Measurements from ENCODE around the gene SLC43A2.

The SLC43A2 gene

DNA sequence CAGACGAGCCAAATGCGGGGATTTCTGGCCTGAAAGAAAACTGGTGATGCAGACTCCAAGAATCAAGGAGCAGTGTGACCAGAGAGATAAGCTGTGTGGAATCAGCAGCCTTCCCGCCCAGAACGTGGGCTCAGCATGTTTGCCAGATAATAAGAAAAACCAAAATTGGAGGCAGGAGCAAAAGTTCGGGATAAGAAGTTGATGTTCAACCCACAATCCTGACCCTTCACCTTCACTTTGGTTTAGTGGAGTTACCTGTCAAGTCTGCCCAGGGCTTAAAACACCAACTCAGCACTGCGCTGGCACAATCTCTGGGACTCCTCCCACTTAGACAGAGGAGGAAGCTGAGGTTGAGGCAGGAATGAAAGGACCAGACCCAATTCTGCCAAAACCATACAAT, 3.1 kb downstream of the SLC43A2 start:
- TF ChIP-seq, protein P1, sequence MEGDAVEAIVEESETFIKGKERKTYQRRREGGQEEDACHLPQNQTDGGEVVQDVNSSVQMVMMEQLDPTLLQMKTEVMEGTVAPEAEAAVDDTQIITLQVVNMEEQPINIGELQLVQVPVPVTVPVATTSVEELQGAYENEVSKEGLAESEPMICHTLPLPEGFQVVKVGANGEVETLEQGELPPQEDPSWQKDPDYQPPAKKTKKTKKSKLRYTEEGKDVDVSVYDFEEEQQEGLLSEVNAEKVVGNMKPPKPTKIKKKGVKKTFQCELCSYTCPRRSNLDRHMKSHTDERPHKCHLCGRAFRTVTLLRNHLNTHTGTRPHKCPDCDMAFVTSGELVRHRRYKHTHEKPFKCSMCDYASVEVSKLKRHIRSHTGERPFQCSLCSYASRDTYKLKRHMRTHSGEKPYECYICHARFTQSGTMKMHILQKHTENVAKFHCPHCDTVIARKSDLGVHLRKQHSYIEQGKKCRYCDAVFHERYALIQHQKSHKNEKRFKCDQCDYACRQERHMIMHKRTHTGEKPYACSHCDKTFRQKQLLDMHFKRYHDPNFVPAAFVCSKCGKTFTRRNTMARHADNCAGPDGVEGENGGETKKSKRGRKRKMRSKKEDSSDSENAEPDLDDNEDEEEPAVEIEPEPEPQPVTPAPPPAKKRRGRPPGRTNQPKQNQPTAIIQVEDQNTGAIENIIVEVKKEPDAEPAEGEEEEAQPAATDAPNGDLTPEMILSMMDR (IDR thresholded peaks at IDR 0.05; ENCODE audit: low read depth, low read length, missing control alignments) = no peak
- no peak overlapping the region for H3K4me3 ChIP-seq (replicated peaks; ENCODE audit: low read depth, low read length)
- no peak for DNase-seq (ENCODE audit: extremely low read depth, low read depth)

DNA sequence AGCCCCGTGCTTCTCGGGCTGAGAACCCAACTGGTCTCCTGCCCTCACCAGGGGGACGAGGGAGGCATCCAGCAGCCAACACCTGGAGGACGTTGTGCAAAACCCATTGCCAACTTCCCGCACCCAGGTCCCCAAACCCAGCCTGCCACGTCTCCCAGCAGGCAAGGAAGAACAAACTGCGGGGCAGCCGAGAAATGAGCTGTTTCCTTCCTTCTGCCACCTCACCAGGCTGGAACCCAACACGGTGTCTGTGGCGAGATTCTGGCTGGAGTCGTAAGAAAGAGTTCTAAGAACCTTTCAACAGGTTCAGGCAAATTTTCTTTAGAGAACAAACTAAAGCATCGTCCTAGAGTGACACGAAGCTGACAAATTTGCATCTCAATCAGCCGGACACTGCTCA, 3.6 kb downstream of the SLC43A2 start:
- TF ChIP-seq, protein P1 (IDR thresholded peaks at IDR 0.05; ENCODE audit: low read depth, low read length, missing control alignments) = no peak
- DNase-seq (ENCODE audit: extremely low read depth, low read depth) = no peak
- H3K4me3 ChIP-seq (replicated peaks; ENCODE audit: low read depth, low read length) = no peak overlapping the region

DNA sequence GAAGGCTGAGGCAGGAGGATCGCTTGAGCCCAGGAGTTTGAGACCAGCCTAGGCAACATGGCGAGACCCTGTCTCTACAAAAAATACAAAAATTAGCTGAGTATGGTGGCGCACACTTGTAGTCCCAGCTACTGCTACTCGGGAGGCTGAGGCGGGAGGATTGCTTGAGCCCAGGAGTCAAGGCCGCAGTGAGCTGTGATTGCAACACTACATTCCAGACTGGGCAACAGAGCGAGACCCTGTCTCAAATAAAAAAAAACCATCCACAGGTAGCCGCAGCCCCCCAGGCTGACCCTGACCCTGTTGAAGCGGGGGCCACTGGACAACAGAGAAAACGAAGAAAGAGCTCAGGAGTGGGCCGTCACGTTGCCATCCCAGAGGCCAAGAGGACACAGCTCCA, 4.0 kb downstream of the SLC43A2 start:
- TF ChIP-seq, protein P1 (IDR thresholded peaks at IDR 0.05; ENCODE audit: low read depth, low read length, missing control alignments) = no peak
- H3K4me3 ChIP-seq (replicated peaks; ENCODE audit: low read depth, low read length) = no peak overlapping the region
- DNase-seq (ENCODE audit: extremely low read depth, low read depth) = no peak

DNA sequence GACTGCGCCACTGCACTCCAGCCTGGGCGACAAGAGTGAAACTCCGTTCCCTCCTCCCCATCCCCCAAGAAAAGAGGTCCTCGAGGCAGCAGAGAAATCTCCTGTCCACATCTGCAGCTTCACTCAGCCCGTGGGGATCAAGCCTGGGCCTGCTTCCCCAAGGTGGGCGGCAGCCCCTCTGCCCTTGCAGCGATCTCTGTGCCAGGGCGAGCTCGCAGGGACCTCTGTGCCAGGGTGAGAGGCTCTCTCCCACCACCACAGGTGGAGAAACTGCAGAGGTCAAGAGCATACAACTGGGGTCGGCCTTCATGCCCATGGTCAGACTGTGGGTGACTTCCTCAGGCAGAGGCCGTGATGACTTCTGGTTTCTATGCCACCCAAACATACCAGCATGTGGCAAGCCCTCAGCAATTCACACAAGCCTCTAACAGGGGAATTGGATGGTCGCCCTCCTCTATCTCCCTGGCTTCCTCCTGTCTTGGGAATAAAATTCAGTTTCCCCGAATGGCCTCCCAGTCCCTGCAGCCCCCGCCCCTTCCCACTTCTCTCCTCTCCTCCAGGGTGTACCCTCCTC, 5.5 kb downstream of the SLC43A2 start:
- no peak for DNase-seq (ENCODE audit: extremely low read depth, low read depth)
- no peak overlapping the region for H3K4me3 ChIP-seq (replicated peaks; ENCODE audit: low read depth, low read length)
- TF ChIP-seq, protein P1 (IDR thresholded peaks at IDR 0.05; ENCODE audit: low read depth, low read length, missing control alignments) = no peak

DNA sequence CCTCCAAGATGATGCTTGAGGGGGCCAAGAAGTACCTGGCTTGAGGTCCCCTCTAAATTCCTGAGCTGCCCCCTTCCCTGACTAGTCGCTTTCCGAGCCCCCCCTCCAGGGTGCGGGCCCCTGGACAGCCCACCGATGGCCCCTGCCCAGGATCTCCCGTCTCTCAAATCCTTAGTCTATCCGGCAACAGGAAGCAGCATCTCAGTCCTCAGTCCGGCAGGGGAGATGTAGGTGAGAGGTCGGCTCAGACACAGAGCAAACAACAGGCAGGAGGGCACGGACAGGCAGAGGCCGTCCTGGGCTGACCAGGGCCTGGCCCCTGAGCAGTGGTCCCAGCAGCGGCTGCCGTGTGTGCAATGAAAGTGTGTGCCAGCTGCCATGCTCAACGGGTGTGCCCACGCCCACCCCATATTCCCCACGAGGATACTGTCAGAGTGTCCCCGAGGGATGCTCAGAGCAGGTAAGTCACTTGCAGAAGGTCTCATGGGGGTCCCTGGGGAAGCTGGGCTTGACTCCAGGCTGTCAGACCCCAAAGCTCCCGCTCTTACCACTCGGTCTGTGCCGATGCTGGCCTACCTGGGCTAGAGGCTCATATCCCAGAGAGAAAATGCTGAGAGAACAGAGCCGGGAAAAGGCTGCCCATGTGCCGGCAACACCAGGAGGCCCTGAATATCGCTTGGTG, 7.2 kb downstream of the SLC43A2 start:
- TF ChIP-seq, protein P1 (IDR thresholded peaks at IDR 0.05; ENCODE audit: low read depth, low read length, missing control alignments) = no peak
- no peak for DNase-seq (ENCODE audit: extremely low read depth, low read depth)
- no peak overlapping the region for H3K4me3 ChIP-seq (replicated peaks; ENCODE audit: low read depth, low read length)

DNA sequence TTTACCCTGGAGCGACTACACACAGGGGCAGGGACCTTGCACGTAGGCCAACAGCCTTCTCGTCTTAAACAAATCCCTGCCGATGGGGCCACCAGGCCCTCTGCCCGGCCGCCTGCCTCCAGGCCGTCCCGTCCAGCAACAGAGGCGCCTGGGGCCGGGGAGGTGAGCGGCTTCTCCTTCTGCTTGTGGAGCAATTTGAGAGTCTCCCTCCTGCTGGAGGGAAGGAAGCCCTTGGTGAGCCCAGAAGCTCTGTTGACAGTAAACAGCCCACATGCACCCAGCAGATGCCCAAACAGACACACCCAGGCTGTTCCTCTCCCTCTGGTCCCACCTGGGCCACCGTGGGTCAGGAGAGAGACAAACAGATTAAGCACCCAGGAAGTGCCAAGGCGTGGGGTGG, 8.1 kb downstream of the SLC43A2 start:
- no peak for DNase-seq (ENCODE audit: extremely low read depth, low read depth)
- TF ChIP-seq, protein P1 (IDR thresholded peaks at IDR 0.05; ENCODE audit: low read depth, low read length, missing control alignments) = no peak
- H3K4me3 ChIP-seq (replicated peaks; ENCODE audit: low read depth, low read length) = no peak overlapping the region

Data from HFF-Myc (cell line).